ENCODE results near the gene NXT1. TPM values are rescaled to one million over a fixed set of nuclear protein-coding genes. Genes with fewer than 3 reads are reported as not detected.

The NXT1 gene
- total RNA-seq, 1 experiment from 2014 or later, result 34.1 TPM

DNA sequence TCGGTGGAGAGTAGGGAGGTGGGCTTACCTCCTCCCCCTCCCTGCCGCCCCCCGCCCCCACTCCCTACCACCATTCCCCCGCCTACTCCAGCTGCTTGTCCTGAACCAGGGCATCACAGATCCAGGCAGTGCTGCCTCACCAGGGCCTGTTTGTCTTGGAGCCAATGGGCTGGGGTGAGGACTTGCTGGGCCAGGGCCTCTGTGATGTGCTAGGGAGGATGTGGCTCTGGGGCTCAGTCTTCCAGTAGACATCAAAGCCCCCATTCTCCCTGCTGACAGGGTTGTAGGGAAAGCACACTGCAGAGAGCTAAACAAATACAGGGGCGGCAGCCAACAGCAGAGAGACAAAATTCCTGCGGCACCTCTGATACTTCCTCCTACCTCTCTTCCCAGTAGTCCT is 48.2 kb upstream of the NXT1 start:
- peaks cover 9% of the 10 kb centered on the region for H3K9me3 Mint-ChIP-seq (ENCODE audit: unreplicated experiment)
- Histone ChIP-seq H3K4me3 (ENCODE audit: low read depth, low read length) (no peak overlapping the region), H3K4me1 (no peaks in the 10 kb centered on the region), H3K27me3 (replicated peaks; ENCODE audit: control insufficient read depth, insufficient read depth, low read length) (no peaks in the 10 kb centered on the region), H3K36me3 (ENCODE audit: control insufficient read depth, insufficient read depth, low read length) (no peaks in the 10 kb centered on the region), H3K9me3 (no peaks in the 10 kb centered on the region)
- peaks cover 6% of the 10 kb centered on the region for H3K36me3 Mint-ChIP-seq (ENCODE audit: insufficient read depth, unreplicated experiment)
- DNase-seq, result no peak
- H3K4me1 Mint-ChIP-seq (ENCODE audit: low read depth, unreplicated experiment), result peaks cover 5% of the 10 kb centered on the region
- no peak overlapping the region for H3K27ac Mint-ChIP-seq (ENCODE audit: unreplicated experiment)
- no peaks in the 10 kb centered on the region for H3K27me3 Mint-ChIP-seq (ENCODE audit: insufficient read depth, unreplicated experiment)
- ChIA-PET CTCF (no interaction called here), POLR2A (no interaction called here)
- TF ChIP-seq, protein P1, sequence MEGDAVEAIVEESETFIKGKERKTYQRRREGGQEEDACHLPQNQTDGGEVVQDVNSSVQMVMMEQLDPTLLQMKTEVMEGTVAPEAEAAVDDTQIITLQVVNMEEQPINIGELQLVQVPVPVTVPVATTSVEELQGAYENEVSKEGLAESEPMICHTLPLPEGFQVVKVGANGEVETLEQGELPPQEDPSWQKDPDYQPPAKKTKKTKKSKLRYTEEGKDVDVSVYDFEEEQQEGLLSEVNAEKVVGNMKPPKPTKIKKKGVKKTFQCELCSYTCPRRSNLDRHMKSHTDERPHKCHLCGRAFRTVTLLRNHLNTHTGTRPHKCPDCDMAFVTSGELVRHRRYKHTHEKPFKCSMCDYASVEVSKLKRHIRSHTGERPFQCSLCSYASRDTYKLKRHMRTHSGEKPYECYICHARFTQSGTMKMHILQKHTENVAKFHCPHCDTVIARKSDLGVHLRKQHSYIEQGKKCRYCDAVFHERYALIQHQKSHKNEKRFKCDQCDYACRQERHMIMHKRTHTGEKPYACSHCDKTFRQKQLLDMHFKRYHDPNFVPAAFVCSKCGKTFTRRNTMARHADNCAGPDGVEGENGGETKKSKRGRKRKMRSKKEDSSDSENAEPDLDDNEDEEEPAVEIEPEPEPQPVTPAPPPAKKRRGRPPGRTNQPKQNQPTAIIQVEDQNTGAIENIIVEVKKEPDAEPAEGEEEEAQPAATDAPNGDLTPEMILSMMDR (IDR thresholded peaks at IDR 0.05; ENCODE audit: insufficient read depth in 1 of 2, low read depth in 1 of 2, low read length in 1 of 2, severe bottlenecking in 1 of 2, unreplicated experiment in 1 of 2), result no peak
- no TSS peak for BruUV-seq (replicated peaks)
- intact Hi-C loops (cut with micrococcal nuclease; ENCODE audit: unreplicated experiment), result no loop called here
- H3K4me3 Mint-ChIP-seq (ENCODE audit: unreplicated experiment), result no peak overlapping the region

GRCh38 chr20:23302801-23303200 is 47.8 kb upstream of the NXT1 start:
- Histone ChIP-seq H3K27me3 (replicated peaks; ENCODE audit: control insufficient read depth, insufficient read depth, low read length) (no peaks in the 10 kb centered on the region), H3K9me3 (no peaks in the 10 kb centered on the region), H3K36me3 (ENCODE audit: control insufficient read depth, insufficient read depth, low read length) (no peaks in the 10 kb centered on the region), H3K4me3 (ENCODE audit: low read depth, low read length) (no peak overlapping the region), H3K4me1 (no peaks in the 10 kb centered on the region)
- TF ChIP-seq, protein P1 (IDR thresholded peaks at IDR 0.05; ENCODE audit: insufficient read depth in 1 of 2, low read depth in 1 of 2, low read length in 1 of 2, severe bottlenecking in 1 of 2, unreplicated experiment in 1 of 2), result no peak
- intact Hi-C loops (cut with micrococcal nuclease; ENCODE audit: unreplicated experiment), result no loop called here
- peaks cover 6% of the 10 kb centered on the region for H3K36me3 Mint-ChIP-seq (ENCODE audit: insufficient read depth, unreplicated experiment)
- H3K4me1 Mint-ChIP-seq (ENCODE audit: low read depth, unreplicated experiment), result peaks cover under 1% of the 10 kb centered on the region
- POLR2A ChIA-PET, result interaction anchor here (0.8 kb wide), 1 partner anchor 55 kb away, joined by 3 read pairs; no protein-coding TSS in a partner anchor
- CTCF ChIA-PET, result no interaction called here
- no TSS peak for BruUV-seq (replicated peaks)
- no peak for DNase-seq
- peaks cover 9% of the 10 kb centered on the region for H3K9me3 Mint-ChIP-seq (ENCODE audit: unreplicated experiment)
- no peak overlapping the region for H3K27ac Mint-ChIP-seq (ENCODE audit: unreplicated experiment)
- H3K4me3 Mint-ChIP-seq (ENCODE audit: unreplicated experiment), result no peak overlapping the region
- H3K27me3 Mint-ChIP-seq (ENCODE audit: insufficient read depth, unreplicated experiment), result no peaks in the 10 kb centered on the region

GRCh38 chr20:23303325-23304102 is 47.1 kb upstream of the NXT1 start:
- TF ChIP-seq, protein P1 (IDR thresholded peaks at IDR 0.05; ENCODE audit: insufficient read depth in 1 of 2, low read depth in 1 of 2, low read length in 1 of 2, severe bottlenecking in 1 of 2, unreplicated experiment in 1 of 2), result no peak
- Mint-ChIP-seq H3K27me3 (ENCODE audit: insufficient read depth, unreplicated experiment) (no peaks in the 10 kb centered on the region), H3K36me3 (ENCODE audit: insufficient read depth, unreplicated experiment) (peaks cover 6% of the 10 kb centered on the region), H3K9me3 (ENCODE audit: unreplicated experiment) (peaks cover 9% of the 10 kb centered on the region), H3K4me3 (ENCODE audit: unreplicated experiment) (no peak overlapping the region), H3K4me1 (ENCODE audit: low read depth, unreplicated experiment) (no peaks in the 10 kb centered on the region), H3K27ac (ENCODE audit: unreplicated experiment) (no peak overlapping the region)
- no TSS peak for BruUV-seq (replicated peaks)
- CTCF ChIA-PET, result no interaction called here
- Histone ChIP-seq H3K9me3 (no peaks in the 10 kb centered on the region), H3K4me1 (no peaks in the 10 kb centered on the region), H3K36me3 (ENCODE audit: control insufficient read depth, insufficient read depth, low read length) (no peaks in the 10 kb centered on the region), H3K27me3 (replicated peaks; ENCODE audit: control insufficient read depth, insufficient read depth, low read length) (no peaks in the 10 kb centered on the region), H3K4me3 (ENCODE audit: low read depth, low read length) (no peak overlapping the region)
- POLR2A ChIA-PET, result interaction anchor here (0.8 kb wide), 1 partner anchor 55 kb away, joined by 3 read pairs; no protein-coding TSS in a partner anchor
- no peak for DNase-seq
- intact Hi-C loops (cut with micrococcal nuclease; ENCODE audit: unreplicated experiment), result no loop called here

All from Caco-2 (cell line).